Measurements from ENCODE around the gene ATP2A3.

DNA sequence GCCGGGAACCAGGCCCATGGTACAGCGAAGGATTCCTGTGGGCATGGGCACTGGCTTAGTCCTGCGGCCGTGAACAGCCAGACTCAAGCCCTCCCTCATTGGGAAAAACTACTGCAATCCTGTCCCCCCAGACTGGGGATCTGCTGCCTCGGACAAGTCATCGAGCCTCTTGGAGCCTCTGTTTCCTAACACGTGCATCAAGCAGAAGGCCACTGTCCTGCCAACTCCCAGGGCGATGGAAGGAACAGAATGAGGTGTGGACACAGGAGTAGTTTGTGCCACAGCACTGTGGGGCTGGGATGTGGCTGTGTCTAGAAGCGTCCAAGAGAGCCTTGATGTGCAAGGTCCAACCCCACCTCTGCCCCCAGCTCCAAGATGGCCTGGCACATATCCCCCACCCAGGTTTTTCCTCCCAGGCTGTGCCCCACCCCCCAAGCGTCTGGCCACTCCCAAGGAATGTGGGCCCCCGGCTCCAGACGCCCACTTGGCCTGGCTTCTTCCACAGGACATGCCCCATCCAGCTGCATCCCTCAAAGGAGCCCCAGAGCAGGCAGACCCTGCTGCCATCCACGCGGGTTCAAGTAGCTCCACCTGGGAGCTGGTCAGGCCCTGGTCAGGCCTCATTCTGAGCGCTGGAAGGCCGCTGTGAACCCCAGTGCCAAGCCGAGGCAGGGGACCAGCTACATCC, 74.8 kb downstream of the ATP2A3 start:
- TF ChIP-seq, protein P1, sequence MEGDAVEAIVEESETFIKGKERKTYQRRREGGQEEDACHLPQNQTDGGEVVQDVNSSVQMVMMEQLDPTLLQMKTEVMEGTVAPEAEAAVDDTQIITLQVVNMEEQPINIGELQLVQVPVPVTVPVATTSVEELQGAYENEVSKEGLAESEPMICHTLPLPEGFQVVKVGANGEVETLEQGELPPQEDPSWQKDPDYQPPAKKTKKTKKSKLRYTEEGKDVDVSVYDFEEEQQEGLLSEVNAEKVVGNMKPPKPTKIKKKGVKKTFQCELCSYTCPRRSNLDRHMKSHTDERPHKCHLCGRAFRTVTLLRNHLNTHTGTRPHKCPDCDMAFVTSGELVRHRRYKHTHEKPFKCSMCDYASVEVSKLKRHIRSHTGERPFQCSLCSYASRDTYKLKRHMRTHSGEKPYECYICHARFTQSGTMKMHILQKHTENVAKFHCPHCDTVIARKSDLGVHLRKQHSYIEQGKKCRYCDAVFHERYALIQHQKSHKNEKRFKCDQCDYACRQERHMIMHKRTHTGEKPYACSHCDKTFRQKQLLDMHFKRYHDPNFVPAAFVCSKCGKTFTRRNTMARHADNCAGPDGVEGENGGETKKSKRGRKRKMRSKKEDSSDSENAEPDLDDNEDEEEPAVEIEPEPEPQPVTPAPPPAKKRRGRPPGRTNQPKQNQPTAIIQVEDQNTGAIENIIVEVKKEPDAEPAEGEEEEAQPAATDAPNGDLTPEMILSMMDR (IDR thresholded peaks at IDR 0.05), result no peak
- TF ChIP-seq POLR2A (IDR thresholded peaks at IDR 0.05), result no peak

All from heart left ventricle (tissue), 13 donors.